SU-DHL-6 (cell line): ENCODE measurements around the gene DMD.

Experiments used
- CTCF ChIP-seq: fragments of 200-600 bp; sonication (generic); IDR thresholded peaks from one replicate; pipeline ENCODE4 v1.5.1; 2017; ENCODE audit warnings: antibody characterized with exemption, mild to moderate bottlenecking, low read length, moderate library complexity; ENCODE audit not compliant: insufficient read depth, poor library complexity, severe bottlenecking
- EZH2phosphoT487 ChIP-seq: fragments of 200-600 bp; sonication (generic), shearing (Covaris generic); conservative IDR thresholded peaks from 2 replicates; pipeline ENCODE4 v1.6.1; 2018; ENCODE audit warnings: mild to moderate bottlenecking, antibody characterized with exemption, low read length, moderate library complexity, mixed read lengths

GRCh38 chrX:31715675-31716074 is 1495.7 kb downstream of the DMD start:
- TF ChIP-seq CTCF (no peak), EZH2phosphoT487 (no peak)
